H1 (cell line): ENCODE measurements around the gene PIGL. TPM values are rescaled to one million over a fixed set of nuclear protein-coding genes. Genes with fewer than 3 reads are reported as not detected.

Source experiments
- CTCF ChIA-PET: fragments of 300-600 bp; sonication (Branson Sonifier 250); formaldehyde crosslinking; loops from one replicate; lab custom pipeline; 2021; ENCODE audit not compliant: partially characterized antibody; lab: Charles Lee
- POLR2A ChIA-PET: fragments of 300-600 bp; sonication (Branson Sonifier 250); formaldehyde crosslinking; loops from one replicate; lab custom pipeline; 2021; ENCODE audit warnings: inconsistent platforms; ENCODE audit not compliant: partially characterized antibody; lab: Charles Lee
- DNase-seq, 2 experiments: peaks; one replicate each; pipeline versions ENCODE4 v3.0.0 to v3.0.0-alpha.2; 2010 to 2022; ENCODE audit warnings: low spot score in 2 of 2, low read depth in 1 of 2, mixed read lengths in 1 of 2
- FAIRE-seq: peaks from 2 replicates; lab custom pipeline; 2011; peaks lifted over from hg19 to GRCh38; lab: Jason Lieb, UNC
- H2AFZ ChIP-seq: 2 replicates; pipeline ENCODE4 v1.8.1; 2012; ENCODE audit warnings: low read length, inconsistent platforms
- H2AK5ac ChIP-seq: 2 replicates; pipeline ENCODE4 v1.6.1; 2013; ENCODE audit warnings: low read depth, low read length
- H2BK120ac ChIP-seq: replicated peaks from 2 replicates; pipeline ENCODE3; 2013; ENCODE audit warnings: low read depth, low read length, inconsistent platforms
- H2BK12ac ChIP-seq: 2 replicates; pipeline ENCODE4 v1.6.1; 2013; ENCODE audit warnings: low read depth, low read length
- H2BK15ac ChIP-seq: 2 replicates; pipeline ENCODE4 v1.6.1; 2013; ENCODE audit warnings: low read length
- H2BK20ac ChIP-seq: 2 replicates; pipeline ENCODE4 v1.6.1; 2013; ENCODE audit warnings: low read length
- H2BK5ac ChIP-seq: 2 replicates; pipeline ENCODE4 v1.6.1; 2013; ENCODE audit warnings: low read depth, low read length
- H3K14ac ChIP-seq: 2 replicates; pipeline ENCODE4 v1.6.1; 2013; ENCODE audit warnings: inconsistent platforms; ENCODE audit not compliant: insufficient read length
- H3K18ac ChIP-seq: 2 replicates; pipeline ENCODE4 v1.6.1; 2013; ENCODE audit warnings: low read length; ENCODE audit errors: extremely low read depth
- H3K23ac ChIP-seq: 2 replicates; pipeline ENCODE4 v1.6.1; 2013; ENCODE audit warnings: inconsistent platforms; ENCODE audit not compliant: insufficient read length
- H3K23me2 ChIP-seq: 2 replicates; pipeline ENCODE4 v1.6.1; 2013; ENCODE audit warnings: low read depth, low read length
- H3K27ac ChIP-seq: 2 replicates; pipeline ENCODE4 v1.6.1; 2011; ENCODE audit warnings: low read depth, low read length, inconsistent platforms
- H3K27me3 ChIP-seq, 4 experiments: replicated peaks in 1 of 4; 1 replicate in 1 of 4; 2 replicates in 3 of 4; pipeline versions ENCODE4 v1.6.1 to v1.8.1; 2011 to 2013; ENCODE audit warnings: low read length in 3 of 4, mild to moderate bottlenecking in 3 of 4, inconsistent platforms in 2 of 4, mixed read lengths in 2 of 4, moderate library complexity in 1 of 4; ENCODE audit not compliant: control insufficient read depth in 3 of 4, insufficient read depth in 3 of 4; ENCODE audit errors: extremely low read depth in 1 of 4
- H3K36me3 ChIP-seq, 4 experiments: 2 replicates each; pipeline versions ENCODE4 v1.6.1 to v1.8.1; 2011 to 2013; ENCODE audit warnings: mild to moderate bottlenecking in 4 of 4, low read length in 3 of 4, moderate library complexity in 2 of 4, control low read depth in 1 of 4, inconsistent platforms in 1 of 4; ENCODE audit not compliant: insufficient read depth in 4 of 4, control insufficient read depth in 2 of 4
- H3K4ac ChIP-seq: replicated peaks from 2 replicates; pipeline ENCODE3; 2013; ENCODE audit warnings: low read length, low read depth, mixed read lengths, inconsistent platforms; ENCODE audit not compliant: insufficient read length
- H3K4me1 ChIP-seq, 4 experiments: replicated peaks in 1 of 4; 1 replicate in 1 of 4; 2 replicates in 3 of 4; pipeline versions ENCODE4 v1.6.1 to v1.8.1; 2011 to 2013; ENCODE audit warnings: low read length in 3 of 4, inconsistent platforms in 2 of 4, mixed read lengths in 1 of 4; ENCODE audit not compliant: insufficient read depth in 4 of 4, control insufficient read depth in 3 of 4
- H3K4me2 ChIP-seq, 2 experiments: 2 replicates each; pipeline versions ENCODE4 v1.6.1 to v1.8.1; 2011 to 2013; ENCODE audit warnings: low read depth in 2 of 2, low read length in 2 of 2, control low read depth in 1 of 2, inconsistent platforms in 1 of 2, mild to moderate bottlenecking in 1 of 2; ENCODE audit not compliant: insufficient read depth in 1 of 2
- H3K4me3 ChIP-seq, 4 experiments: fragments of 200-600, 300-600 bp in 1 of 4; sonication (generic), shearing (Covaris generic), sonication (Bioruptor Twin) in 1 of 4; 2 replicates each; pipeline versions ENCODE4 v1.5.1 to v1.8.1; 2011 to 2016; ENCODE audit warnings: low read length in 4 of 4, low read depth in 3 of 4, control low read depth in 2 of 4, inconsistent platforms in 2 of 4, mild to moderate bottlenecking in 2 of 4, mixed read lengths in 1 of 4, moderate library complexity in 1 of 4; ENCODE audit not compliant: insufficient read depth in 2 of 4; ENCODE audit errors: extremely low read depth in 1 of 4
- H3K56ac ChIP-seq: replicated peaks from 2 replicates; pipeline ENCODE3; 2013; ENCODE audit warnings: low read depth, mild to moderate bottlenecking, mixed read lengths, low read length, inconsistent platforms; ENCODE audit not compliant: insufficient read length
- H3K79me1 ChIP-seq: 2 replicates; pipeline ENCODE4 v1.6.1; 2013; ENCODE audit warnings: low read depth, low read length, control low read depth
- H3K79me2 ChIP-seq, 2 experiments: 2 replicates each; pipeline versions ENCODE4 v1.6.1 to v1.8.1; 2012 to 2013; ENCODE audit warnings: low read length in 2 of 2, mild to moderate bottlenecking in 2 of 2, inconsistent platforms in 1 of 2; ENCODE audit not compliant: insufficient read depth in 2 of 2, control insufficient read depth in 1 of 2
- H3K9ac ChIP-seq, 4 experiments: replicated peaks in 1 of 4; 1 replicate in 1 of 4; 2 replicates in 3 of 4; pipeline versions ENCODE4 v1.6.1 to v1.8.1; 2011 to 2013; ENCODE audit warnings: low read depth in 3 of 4, low read length in 3 of 4, control low read depth in 2 of 4, mild to moderate bottlenecking in 2 of 4, moderate library complexity in 2 of 4, inconsistent platforms in 1 of 4; ENCODE audit errors: extremely low read depth in 1 of 4
- H3K9me3 ChIP-seq, 2 experiments: 2 replicates each; pipeline versions ENCODE4 v1.6.1 to v1.8.1; 2012 to 2013; ENCODE audit warnings: mild to moderate bottlenecking in 2 of 2, moderate library complexity in 2 of 2, control low read depth in 1 of 2, inconsistent platforms in 1 of 2, low read depth in 1 of 2, low read length in 1 of 2, mixed read lengths in 1 of 2; ENCODE audit not compliant: insufficient read depth in 2 of 2
- H4K20me1 ChIP-seq, 2 experiments: replicated peaks in 1 of 2; 2 replicates each; pipeline versions ENCODE3 to v1.8.1; 2011 to 2013; ENCODE audit warnings: inconsistent platforms in 2 of 2, low read length in 2 of 2, mild to moderate bottlenecking in 1 of 2; ENCODE audit not compliant: insufficient read depth in 2 of 2, control insufficient read depth in 1 of 2
- H4K5ac ChIP-seq: 2 replicates; pipeline ENCODE4 v1.6.1; 2013; ENCODE audit warnings: low read length, low read depth, mixed read lengths, inconsistent platforms; ENCODE audit not compliant: insufficient read length
- H4K8ac ChIP-seq: 2 replicates; pipeline ENCODE4 v1.8.0; 2013; ENCODE audit warnings: mild to moderate bottlenecking, moderate library complexity, low read length, inconsistent platforms; ENCODE audit not compliant: insufficient read depth; ENCODE audit errors: extremely low read depth
- H4K91ac ChIP-seq: replicated peaks from 2 replicates; pipeline ENCODE3; 2013; ENCODE audit warnings: low read length, mixed read lengths, inconsistent platforms; ENCODE audit not compliant: insufficient read length
- CHD2 ChIP-seq: IDR thresholded peaks from 2 replicates; pipeline ENCODE4 v1.6.1; 2012; ENCODE audit warnings: low read length, improper control_type of control experiment
- HDAC2 ChIP-seq, 2 experiments: fragments of 300-600 bp in 1 of 2; sonication (generic) in 1 of 2; IDR thresholded peaks; 2 replicates each; pipeline ENCODE4 v1.6.1; 2011 to 2012; ENCODE audit warnings: low read depth in 2 of 2, low read length in 2 of 2, mild to moderate bottlenecking in 2 of 2, moderate library complexity in 2 of 2, borderline replicate concordance in 1 of 2, inconsistent platforms in 1 of 2
- ZNF274 ChIP-seq: IDR thresholded peaks from 2 replicates; pipeline ENCODE4 v1.7.0; 2012; ENCODE audit warnings: low read length, borderline replicate concordance; ENCODE audit errors: extremely low read depth
- WGBS, 2 experiments: shearing (Covaris generic) in 1 of 2; methylation state at CpG; one replicate each; pipeline versions ENCODE4 v1.1.6 to v1.1.7; 2013 to 2015; ENCODE audit warnings: low lambda C conversion rate in 2 of 2, mixed read lengths in 2 of 2, inconsistent platforms in 1 of 2, low coverage in 1 of 2, missing lambda C conversion rate in 1 of 2; ENCODE audit not compliant: insufficient replicate concordance in 2 of 2, insufficient coverage in 1 of 2, insufficient read length in 1 of 2; ENCODE audit errors: extremely low coverage in 1 of 2, missing lambda C conversion rate in 1 of 2; 5-methylcytosine and 5-hydroxymethylcytosine counted together
- polyA plus RNA-seq, 7 experiments: library from polyadenylated mRNA; depleted of rRNA in 3 of 7; stranded (reverse) in 5 of 7; unstranded in 2 of 7; fragments of >200 nt in 5 of 7; fragments of 200-250 nt in 2 of 7; gene quantifications; 1 replicate in 5 of 7; 2 replicates in 1 of 7; 4 replicates in 1 of 7; pipeline versions ENCODE4 v1.2.1 to v1.2.3, GENCODE V29; 2011 to 2013; ENCODE audit warnings: missing spikeins in 2 of 7, mixed read lengths in 2 of 7
- total RNA-seq: library from RNA; stranded (reverse); fragmentation: NEBNext Ultra II Directional; extraction: Animal tissue kit (Norgen Biotek cat#: 25700); gene quantifications from 2 replicates; pipeline ENCODE4 v1.2.1, GENCODE V29; 2021

PIGL gene
- total and polyA plus RNA-seq, 2 of the 8 experiments (the other 6 are each of a cell fraction or from before 2014, with no cell fraction given), result 28.4 to 30.8 TPM

- H4K5ac ChIP-seq, result no peak overlapping the region
- no peak overlapping the region for H4K8ac ChIP-seq
- no peaks in the 10 kb centered on the region for H4K20me1 ChIP-seq
- H3K14ac ChIP-seq, result no peak overlapping the region
- no peak overlapping the region for H2BK15ac ChIP-seq
- no peak overlapping the region for H2AFZ ChIP-seq
- no peak overlapping the region for H3K4me3 ChIP-seq
- H4K91ac ChIP-seq, result no peak overlapping the region
- H2BK12ac ChIP-seq, result no peak overlapping the region
- H3K18ac ChIP-seq, result no peak overlapping the region
- no peak overlapping the region for H2BK120ac ChIP-seq
- CTCF ChIA-PET, result interaction anchor here (1.4 kb wide), 1 partner anchor 11 kb away, joined by 4 read pairs; no protein-coding TSS in a partner anchor
- no peaks in the 10 kb centered on the region for H3K4me1 ChIP-seq
- no peaks in the 10 kb centered on the region for H3K27me3 ChIP-seq
- H3K56ac ChIP-seq, result no peak overlapping the region
- H3K23me2 ChIP-seq, result no peaks in the 10 kb centered on the region
- H3K79me1 ChIP-seq, result no peaks in the 10 kb centered on the region; the same call in 1 of the 2 replicates
- peaks cover 0 to 5% (median 0%) of the 10 kb centered on the region in 4 experiments; a peak in 1 of 8 replicates for H3K36me3 ChIP-seq
- TF ChIP-seq ZNF274 (no peak), CHD2 (no peak), HDAC2 (IDR thresholded peaks at IDR 0.05; ENCODE audit: borderline replicate concordance in 1 of 2, low read depth in 2 of 2, low read length in 2 of 2) (no peak)
- peaks cover 6 to 7% of the 10 kb centered on the region in 2 experiments; a peak in 2 of 4 replicates for H3K9me3 ChIP-seq
- no peak overlapping the region for H2BK20ac ChIP-seq
- no peak overlapping the region for H2BK5ac ChIP-seq
- no peak overlapping the region for H2AK5ac ChIP-seq
- H3K27ac ChIP-seq, result no peak overlapping the region
- no peak overlapping the region for H3K23ac ChIP-seq
- 99% methylated on average over 4 of the region's 5 CpGs; no CpG with 5 or more reads in 1 of the 2 experiments for WGBS, 2 experiments
- no peak overlapping the region for H3K4ac ChIP-seq
- no peak overlapping the region for H3K4me2 ChIP-seq
- DNase-seq, result no peak
- no peak for FAIRE-seq
- POLR2A ChIA-PET, result no interaction called here
- H3K79me2 ChIP-seq, result no peaks in the 10 kb centered on the region
- no peak overlapping the region for H3K9ac ChIP-seq
Observed at GRCh38 chr17:16275024-16275423, 58.0 kb downstream of the PIGL start.
